ENCODE results near the gene TXNL4B. TPM values are rescaled to one million over a fixed set of nuclear protein-coding genes. Genes with fewer than 3 reads are reported as not detected.
A peak's percentile ranks its signal among the peaks of the same experiment; 100 is the strongest.

Gene TXNL4B
- total RNA-seq, 1 donor from 2014 or later: 6.7 TPM

DNA sequence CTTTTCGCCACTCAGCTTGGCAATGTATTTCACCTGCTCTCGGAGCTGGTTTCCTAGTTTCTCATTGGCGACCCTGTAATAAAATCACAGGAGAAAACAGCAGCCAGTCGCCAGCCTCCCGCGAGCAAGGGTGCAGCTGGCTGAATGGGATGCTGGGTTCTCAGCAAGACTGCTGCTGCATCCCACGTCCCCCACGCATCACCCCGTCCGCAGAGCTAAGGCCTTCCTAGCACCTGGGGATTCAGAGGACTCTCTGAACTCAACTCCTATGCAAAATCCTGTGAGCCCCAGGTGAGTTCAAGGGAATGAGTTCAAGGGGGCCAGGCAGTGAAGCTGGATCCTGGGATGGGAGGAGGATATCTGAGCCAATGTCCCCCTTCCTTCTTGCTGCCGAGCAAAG lies 29.5 kb upstream of the TXNL4B start:
- H3K9me3 ChIP-seq (replicated peaks): peaks cover 6% of the 10 kb centered on the region
- TF ChIP-seq CTCF (IDR thresholded peaks at IDR 0.05; ENCODE audit: borderline replicate concordance): no peak
- H3K4me3 ChIP-seq: no peak overlapping the region
- no peaks in the 10 kb centered on the region for H3K27me3 ChIP-seq (ENCODE audit: low read depth)
- H3K36me3 ChIP-seq: no peaks in the 10 kb centered on the region
- H3K4me1 ChIP-seq: peaks cover 3% of the 10 kb centered on the region
- no peak overlapping the region for H3K27ac ChIP-seq (replicated peaks)
- intact Hi-C loops (cut with micrococcal nuclease): no loop called here
- DNase-seq: no peak

- Histone ChIP-seq H3K27ac (replicated peaks) (no peak overlapping the region), H3K36me3 (no peaks in the 10 kb centered on the region), H3K27me3 (ENCODE audit: low read depth) (no peaks in the 10 kb centered on the region), H3K4me1 (peaks cover 3% of the 10 kb centered on the region), H3K9me3 (replicated peaks) (no peaks in the 10 kb centered on the region), H3K4me3 (no peak overlapping the region)
- no peak for TF ChIP-seq CTCF (IDR thresholded peaks at IDR 0.05; ENCODE audit: borderline replicate concordance)
- DNase-seq: no peak
- intact Hi-C loops (cut with micrococcal nuclease): no loop called here
These were observed 28.9 kb upstream of the TXNL4B start for GRCh38 chr16:72122308-72122707.

DNA sequence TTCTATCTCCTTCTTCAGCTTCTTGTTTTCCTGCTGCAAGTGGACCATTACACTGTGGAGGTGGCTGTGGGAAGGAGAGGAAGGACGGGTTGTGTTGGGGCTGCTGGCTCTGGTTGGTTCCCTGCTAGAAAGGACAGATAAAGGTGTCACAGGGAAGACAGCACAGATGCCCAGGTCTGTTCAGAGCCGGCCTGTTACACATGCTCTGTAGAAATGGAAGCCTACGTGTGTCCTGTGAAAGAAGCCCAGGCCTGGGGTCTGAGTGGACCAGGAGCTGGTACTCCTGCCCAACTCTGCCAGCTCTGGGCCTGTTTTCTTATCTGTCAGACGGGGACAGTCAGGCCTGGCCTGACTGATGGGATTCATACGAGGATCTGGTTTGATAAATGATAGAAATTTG lies 26.6 kb upstream of the TXNL4B start:
- intact Hi-C loops (cut with micrococcal nuclease): no loop called here
- TF ChIP-seq CTCF (IDR thresholded peaks at IDR 0.05; ENCODE audit: borderline replicate concordance): no peak
- DNase-seq: no peak
- Histone ChIP-seq H3K36me3 (no peaks in the 10 kb centered on the region), H3K4me1 (peaks cover 3% of the 10 kb centered on the region), H3K27me3 (ENCODE audit: low read depth) (no peaks in the 10 kb centered on the region), H3K9me3 (replicated peaks) (peaks cover 7% of the 10 kb centered on the region), H3K27ac (replicated peaks) (no peak overlapping the region), H3K4me3 (no peak overlapping the region)

- H3K27me3 ChIP-seq (ENCODE audit: low read depth): no peaks in the 10 kb centered on the region
- no peak for DNase-seq
- no peak for TF ChIP-seq CTCF (IDR thresholded peaks at IDR 0.05; ENCODE audit: borderline replicate concordance)
- H3K9me3 ChIP-seq (replicated peaks): peaks cover 7% of the 10 kb centered on the region
- H3K27ac ChIP-seq (replicated peaks): peak overlapping the region; percentile 3
- peaks cover 48% of the 10 kb centered on the region for H3K36me3 ChIP-seq
- H3K4me1 ChIP-seq: peaks cover 8% of the 10 kb centered on the region
- intact Hi-C loops (cut with micrococcal nuclease): no loop called here
- no peak overlapping the region for H3K4me3 ChIP-seq
These were observed 20.2 kb upstream of the TXNL4B start for GRCh38 chr16:72113616-72113945.

GRCh38 chr16:72112906-72113615 lies 19.6 kb upstream of the TXNL4B start:
- H3K27ac ChIP-seq (replicated peaks): no peak overlapping the region
- no peaks in the 10 kb centered on the region for H3K27me3 ChIP-seq (ENCODE audit: low read depth)
- H3K4me3 ChIP-seq: no peak overlapping the region
- H3K4me1 ChIP-seq: peaks cover 8% of the 10 kb centered on the region
- H3K9me3 ChIP-seq (replicated peaks): peaks cover 7% of the 10 kb centered on the region
- H3K36me3 ChIP-seq: peaks cover 53% of the 10 kb centered on the region
- intact Hi-C loops (cut with micrococcal nuclease): no loop called here
- no peak for DNase-seq
- TF ChIP-seq CTCF (IDR thresholded peaks at IDR 0.05; ENCODE audit: borderline replicate concordance): no peak

Measured in left ventricle myocardium inferior (tissue), 1 donor.